Effector memory CD8-positive, alpha-beta T cell (primary cell): ENCODE data around the gene MAGI3.
"Not testable (repeated sequence)": the region's sequence is repeated elsewhere in the genome, so short reads cannot be mapped to it uniquely, and the experiment has no call there.

Source experiments
- ATAC-seq: fragments of 150-1000 bp; cut with Tn5 transposase; replicated peaks from 2 replicates; pipeline ENCODE4 v1.10.0; 2021; ENCODE audit warnings: mild to moderate bottlenecking, moderate library complexity
- DNase-seq, 3 experiments: peaks; one replicate each; pipeline ENCODE4 v3.0.0; 2021
- H3K27ac Mint-ChIP-seq, 2 donors: one replicate each; pipeline ENCODE4 v1.8.0; 2022; ENCODE audit warnings: mild to moderate bottlenecking in 2 of 2, mixed read lengths in 2 of 2, moderate library complexity in 2 of 2
- H3K27me3 Mint-ChIP-seq, 2 donors: one replicate each; pipeline ENCODE4 v1.8.0; 2022; ENCODE audit warnings: mixed read lengths in 2 of 2
- H3K36me3 Mint-ChIP-seq: one replicate; pipeline ENCODE4 v1.8.0; 2022; ENCODE audit warnings: mild to moderate bottlenecking, moderate library complexity, mixed read lengths; ENCODE audit not compliant: insufficient read depth
- H3K4me1 Mint-ChIP-seq, 2 donors: one replicate each; pipeline ENCODE4 v1.8.0; 2022; ENCODE audit warnings: low read depth in 2 of 2, mixed read lengths in 2 of 2
- H3K4me3 Mint-ChIP-seq, 2 donors: one replicate each; pipeline ENCODE4 v1.8.0; 2022; ENCODE audit warnings: mild to moderate bottlenecking in 2 of 2, mixed read lengths in 2 of 2, moderate library complexity in 2 of 2
- H3K9me3 Mint-ChIP-seq, 2 donors: one replicate each; pipeline ENCODE4 v1.8.0; 2022; ENCODE audit warnings: mixed read lengths in 2 of 2

Gene MAGI3

DNA sequence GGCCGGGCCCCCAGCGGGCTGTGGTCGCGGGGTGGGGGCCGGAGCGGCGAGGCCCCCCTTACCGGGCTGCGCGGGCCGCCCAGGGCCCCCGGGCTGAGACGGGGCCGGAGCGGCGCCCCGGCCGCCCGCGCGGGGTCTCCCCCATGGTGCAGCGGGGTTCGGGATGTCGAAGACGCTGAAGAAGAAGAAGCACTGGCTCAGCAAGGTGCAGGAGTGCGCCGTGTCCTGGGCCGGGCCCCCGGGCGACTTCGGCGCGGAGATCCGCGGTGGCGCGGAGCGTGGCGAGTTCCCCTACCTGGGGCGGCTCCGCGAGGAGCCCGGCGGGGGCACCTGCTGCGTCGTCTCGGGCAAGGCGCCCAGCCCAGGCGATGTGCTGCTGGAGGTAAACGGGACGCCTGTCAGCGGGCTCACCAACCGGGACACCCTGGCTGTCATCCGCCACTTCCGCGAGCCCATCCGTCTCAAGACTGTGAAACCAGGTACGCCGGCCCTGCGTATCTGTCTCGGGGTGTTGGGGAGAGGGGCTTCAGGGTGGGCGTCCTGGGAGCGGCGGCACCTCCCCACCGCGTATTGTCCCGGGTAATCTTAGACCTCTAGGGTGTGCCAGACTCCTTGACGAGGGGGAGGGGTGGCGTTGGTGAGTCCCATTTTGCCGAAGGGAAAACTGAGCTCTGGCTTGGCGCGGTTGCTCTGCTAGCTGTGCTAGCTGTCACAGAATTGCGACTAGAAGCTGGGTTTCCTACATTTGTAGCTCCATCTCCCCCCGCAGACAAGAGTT lies 745 bp downstream of the MAGI3 start:
- peaks cover 18 to 24% of the 10 kb centered on the region in 2 donors for H3K4me1 Mint-ChIP-seq
- H3K27me3 Mint-ChIP-seq: peaks cover 19% of the 10 kb centered on the region in 2 donors
- H3K9me3 Mint-ChIP-seq: no peaks in the 10 kb centered on the region
- peak; percentile 23 for ATAC-seq
- H3K27ac Mint-ChIP-seq: peak overlapping the region; percentile 51 to 68
- peak; percentile 26 to 37 (median 35) for DNase-seq
- H3K36me3 Mint-ChIP-seq: no peaks in the 10 kb centered on the region
- H3K4me3 Mint-ChIP-seq: peak overlapping the region; percentile 81 to 94

DNA sequence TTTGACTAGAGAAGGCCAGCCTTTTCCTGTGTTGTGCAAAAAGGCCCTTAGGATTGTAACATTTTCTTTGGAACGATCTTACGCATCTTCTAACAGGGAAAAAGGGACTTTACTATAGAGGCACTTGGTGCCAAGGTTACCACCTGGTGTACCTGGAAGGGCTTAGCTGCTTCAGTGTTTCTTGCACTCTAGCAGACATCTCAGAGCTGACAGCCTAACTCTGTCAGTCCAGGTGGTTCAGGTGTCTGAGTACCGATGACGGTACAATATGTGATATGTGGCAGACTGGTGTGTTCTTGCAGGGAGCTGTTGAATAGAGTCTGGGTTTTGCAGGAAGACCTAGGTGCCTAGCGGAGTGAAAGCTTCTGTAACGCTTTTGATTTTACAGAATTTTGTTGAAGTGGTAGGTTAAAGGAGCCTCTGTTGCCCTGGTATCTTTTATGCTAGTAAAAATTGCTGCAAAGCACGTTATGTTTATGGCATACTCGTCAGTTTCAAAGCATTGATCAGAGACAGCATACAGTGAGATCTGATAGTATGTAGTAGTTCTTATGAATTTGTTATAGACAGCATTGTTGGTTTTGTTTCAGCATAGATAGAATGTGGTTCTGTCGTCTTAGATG lies 1.4 kb downstream of the MAGI3 start:
- peak; percentile 17 for ATAC-seq
- peaks cover 18 to 24% of the 10 kb centered on the region in 2 donors for H3K4me1 Mint-ChIP-seq
- H3K27me3 Mint-ChIP-seq: peaks cover 20 to 26% of the 10 kb centered on the region in 2 donors
- peak overlapping the region; percentile 81 to 94 for H3K4me3 Mint-ChIP-seq
- no peaks in the 10 kb centered on the region for H3K9me3 Mint-ChIP-seq
- H3K36me3 Mint-ChIP-seq: no peaks in the 10 kb centered on the region
- DNase-seq: peak in 1 of 3 experiments; percentile 2
- peak overlapping the region; percentile 51 to 68 for H3K27ac Mint-ChIP-seq

DNA sequence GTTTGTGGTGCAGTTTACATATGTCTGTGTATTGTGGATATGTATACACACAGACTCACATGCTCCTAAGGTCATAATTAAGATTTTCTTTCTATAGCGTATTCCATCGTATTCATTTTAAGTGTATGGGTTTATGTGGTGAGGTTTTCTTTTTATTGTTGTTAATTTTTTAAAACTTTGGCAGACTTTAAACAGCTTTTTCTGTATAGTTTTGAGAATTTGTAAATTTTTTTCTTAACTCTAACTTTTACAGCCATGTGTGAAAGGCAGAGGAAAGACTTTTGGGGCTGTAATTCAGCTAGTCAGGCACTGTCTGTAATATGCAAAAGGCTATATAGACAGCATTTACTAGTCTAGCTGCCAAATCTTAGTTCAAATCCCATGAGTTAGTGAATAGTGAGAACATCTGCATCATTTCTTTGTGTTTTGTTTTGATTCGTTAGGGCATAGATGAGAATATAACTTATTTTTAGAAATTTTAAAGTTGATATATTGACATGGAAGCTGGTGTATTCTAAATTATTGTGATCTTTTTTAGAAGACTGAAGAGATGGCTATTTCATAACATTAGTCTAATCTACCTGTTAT lies 2.3 kb downstream of the MAGI3 start:
- ATAC-seq (no peak), DNase-seq (no peak)
- H3K4me3 Mint-ChIP-seq: no peak overlapping the region
- no peaks in the 10 kb centered on the region for H3K36me3 Mint-ChIP-seq
- H3K27ac Mint-ChIP-seq: no peak overlapping the region
- H3K27me3 Mint-ChIP-seq: peaks cover 28 to 35% of the 10 kb centered on the region in 2 donors
- H3K9me3 Mint-ChIP-seq: no peaks in the 10 kb centered on the region
- peaks cover 18 to 24% of the 10 kb centered on the region in 2 donors for H3K4me1 Mint-ChIP-seq

DNA sequence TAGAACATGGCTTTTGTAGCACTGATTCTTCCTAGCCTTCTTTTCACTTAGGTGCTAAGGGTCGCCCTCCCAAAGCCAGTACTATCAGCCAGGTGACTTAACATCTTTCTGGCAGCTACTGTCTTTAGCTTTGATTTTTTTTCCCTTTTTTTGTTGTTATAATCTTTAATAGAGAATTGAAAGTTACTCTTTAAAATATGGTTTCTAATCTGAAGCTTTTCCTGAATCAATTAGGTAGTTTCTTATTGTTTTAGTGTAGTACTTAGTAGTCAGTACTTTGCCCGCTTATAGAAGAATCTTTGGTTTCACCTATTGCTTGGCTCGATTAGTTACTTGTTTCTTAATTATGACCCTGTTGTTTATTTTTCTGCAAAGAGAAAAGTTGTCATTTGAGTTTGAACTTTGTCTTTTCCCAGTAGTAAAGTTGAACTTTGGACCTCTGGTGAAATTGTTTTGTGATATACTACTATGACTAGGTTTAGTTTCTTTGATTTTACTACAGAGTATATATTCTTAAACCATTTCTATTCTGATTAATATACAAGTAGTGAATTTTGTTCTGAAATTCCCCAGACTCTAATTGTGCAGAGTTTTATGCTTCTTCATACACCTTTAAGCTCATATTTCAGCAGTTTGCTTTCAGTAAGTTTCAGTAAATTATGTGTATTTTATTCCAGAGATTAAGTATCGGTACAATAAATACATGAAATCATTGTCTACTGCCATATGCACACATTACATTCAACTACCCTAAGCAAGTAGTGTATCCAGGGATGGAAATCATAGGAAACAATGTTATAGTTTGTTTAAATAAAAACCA lies 3.9 kb downstream of the MAGI3 start:
- Mint-ChIP-seq H3K4me1 (peaks cover 12 to 22% of the 10 kb centered on the region in 2 donors), H3K27me3 (peaks cover 38 to 46% of the 10 kb centered on the region in 2 donors)

DNA sequence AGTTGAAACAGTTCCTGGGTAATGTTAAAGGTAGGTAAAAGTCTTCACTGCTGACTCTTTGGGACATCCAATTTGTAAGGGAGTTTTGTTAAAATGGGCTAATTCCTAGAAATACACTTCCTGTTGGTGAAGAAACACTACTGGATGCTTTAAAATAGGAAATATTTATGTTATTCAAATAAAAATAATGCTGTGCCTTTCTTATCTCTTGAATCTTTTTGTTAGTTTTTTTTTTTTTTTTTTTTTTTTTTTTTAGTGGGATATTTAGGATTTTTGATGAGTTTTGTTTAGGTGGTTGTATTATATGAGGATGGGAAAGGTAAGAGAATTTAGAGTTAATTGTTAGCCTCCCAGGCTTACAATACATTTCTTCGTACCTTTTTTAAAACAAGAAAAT lies 4.5 kb downstream of the MAGI3 start:
- no peak overlapping the region for H3K27ac Mint-ChIP-seq
- H3K4me3 Mint-ChIP-seq: no peak overlapping the region
- no peaks in the 10 kb centered on the region for H3K9me3 Mint-ChIP-seq
- H3K36me3 Mint-ChIP-seq: no peaks in the 10 kb centered on the region
- peaks cover 7 to 18% of the 10 kb centered on the region in 2 donors for H3K4me1 Mint-ChIP-seq
- no peak for DNase-seq
- ATAC-seq: no peak
- H3K27me3 Mint-ChIP-seq: peaks cover 40 to 46% of the 10 kb centered on the region in 2 donors

More for the DNA sequence above, 3.9 kb downstream of the MAGI3 start:
- Mint-ChIP-seq H3K9me3 (no peaks in the 10 kb centered on the region), H3K4me3 (no peak overlapping the region), H3K27ac (no peak overlapping the region), H3K36me3 (no peaks in the 10 kb centered on the region)
- ATAC-seq: no peak
- DNase-seq: no peak

DNA sequence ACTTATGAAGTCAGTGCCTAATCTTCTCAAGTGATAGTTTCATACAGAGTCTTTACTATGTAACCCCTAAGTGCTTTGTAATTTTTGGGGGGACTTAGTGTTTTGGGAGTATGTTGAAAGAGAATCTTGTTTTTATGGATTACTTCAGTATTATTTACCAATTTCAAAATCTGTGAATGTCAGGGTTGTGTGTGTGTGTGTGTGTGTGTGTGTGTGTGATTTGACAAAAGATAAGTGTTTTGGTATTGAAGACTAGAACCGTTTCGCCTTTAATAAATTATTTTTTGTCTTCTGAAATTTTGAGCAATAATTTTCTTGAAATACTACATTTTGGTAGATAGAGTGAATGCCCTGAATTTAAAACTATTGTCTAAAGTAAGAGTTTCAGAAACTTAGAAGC lies 5.8 kb downstream of the MAGI3 start:
- DNase-seq (no peak), ATAC-seq (no peak)
- no peak overlapping the region for H3K4me3 Mint-ChIP-seq
- H3K9me3 Mint-ChIP-seq: no peaks in the 10 kb centered on the region
- peaks cover 40 to 46% of the 10 kb centered on the region in 2 donors for H3K27me3 Mint-ChIP-seq
- H3K27ac Mint-ChIP-seq: no peak overlapping the region
- H3K36me3 Mint-ChIP-seq: no peaks in the 10 kb centered on the region
- peaks cover 7 to 13% of the 10 kb centered on the region in 2 donors for H3K4me1 Mint-ChIP-seq

DNA sequence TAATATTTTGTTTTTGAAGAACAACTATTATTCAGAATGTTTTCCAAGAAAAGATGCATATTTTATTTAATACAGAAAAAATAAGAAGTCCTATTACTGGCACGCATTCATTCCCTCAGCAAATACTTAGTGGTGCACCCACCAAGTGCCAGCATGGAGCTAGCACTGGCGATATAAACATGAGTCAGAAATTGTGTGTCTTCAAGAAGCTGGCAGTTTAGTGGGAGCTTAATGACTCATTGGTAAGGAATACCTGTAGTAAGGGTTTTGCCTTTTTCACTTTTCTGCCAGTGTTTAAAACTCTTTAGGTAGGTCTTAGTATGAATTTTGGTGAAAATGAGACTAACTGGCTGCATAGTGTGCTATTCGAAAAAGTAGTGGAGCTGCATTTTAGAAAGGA lies 6.3 kb downstream of the MAGI3 start:
- H3K27me3 Mint-ChIP-seq: peaks cover 37 to 45% of the 10 kb centered on the region in 2 donors
- DNase-seq (no peak), ATAC-seq (no peak)
- H3K27ac Mint-ChIP-seq: no peak overlapping the region
- no peaks in the 10 kb centered on the region for H3K9me3 Mint-ChIP-seq
- H3K36me3 Mint-ChIP-seq: no peaks in the 10 kb centered on the region
- H3K4me3 Mint-ChIP-seq: no peak overlapping the region
- H3K4me1 Mint-ChIP-seq: peaks cover 5 to 9% of the 10 kb centered on the region in 2 donors

DNA sequence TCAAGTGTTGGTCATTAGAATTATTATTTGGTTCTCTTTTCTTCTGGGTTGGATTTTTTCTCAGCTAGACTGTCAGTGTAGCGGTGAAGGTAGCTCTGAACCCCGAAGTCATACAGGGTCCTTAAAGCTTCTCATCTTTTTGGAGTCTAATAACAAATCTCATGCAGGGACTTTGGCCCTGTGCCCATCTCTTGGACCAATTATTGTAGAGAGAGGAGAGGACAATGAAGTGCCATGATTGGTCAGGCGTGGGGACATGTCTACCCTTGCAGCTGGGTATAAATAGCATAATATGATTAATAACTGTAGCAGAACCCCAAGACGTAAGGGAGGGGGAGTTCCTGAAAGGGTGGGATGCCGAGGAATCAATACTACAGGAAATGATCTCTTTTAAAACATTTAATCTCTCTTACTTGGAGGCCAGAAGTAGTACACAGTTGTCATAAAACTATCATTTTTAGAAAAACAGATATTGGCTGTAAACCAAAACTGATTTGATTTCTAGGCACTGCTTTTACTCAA lies 8.8 kb downstream of the MAGI3 start:
- DNase-seq: no peak
- Mint-ChIP-seq H3K36me3 (no peaks in the 10 kb centered on the region), H3K4me3 (no peak overlapping the region), H3K27ac (no peak overlapping the region), H3K9me3 (no peaks in the 10 kb centered on the region), H3K27me3 (peaks cover 39 to 50% of the 10 kb centered on the region in 2 donors), H3K4me1 (peaks cover 0 to 3% of the 10 kb centered on the region in 2 donors)
- no peak for ATAC-seq

DNA sequence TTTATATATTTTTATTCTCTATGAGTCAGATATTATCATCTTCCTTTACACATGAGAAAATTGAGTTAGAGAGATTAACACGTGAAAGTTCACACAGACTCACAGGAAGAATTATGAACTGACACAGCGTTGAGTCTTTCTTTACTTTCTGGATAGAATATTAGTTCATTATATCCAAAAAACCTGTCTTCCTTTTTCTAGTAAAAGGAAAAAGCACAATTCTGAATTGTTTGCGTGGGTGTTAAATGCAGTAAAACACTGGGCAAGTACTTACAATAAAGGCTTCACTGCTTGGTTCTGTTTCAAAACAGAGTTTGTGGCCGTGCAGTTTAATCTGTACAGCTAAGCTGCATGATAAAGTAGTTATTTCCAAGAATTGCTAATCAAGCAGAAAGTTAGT lies 10.8 kb downstream of the MAGI3 start:
- DNase-seq (no peak), ATAC-seq (no peak)
- no peaks in the 10 kb centered on the region for H3K36me3 Mint-ChIP-seq
- no peaks in the 10 kb centered on the region for H3K9me3 Mint-ChIP-seq
- no peak overlapping the region for H3K27ac Mint-ChIP-seq
- H3K4me1 Mint-ChIP-seq: peaks cover 0 to 3% of the 10 kb centered on the region in 2 donors
- H3K4me3 Mint-ChIP-seq: no peak overlapping the region
- H3K27me3 Mint-ChIP-seq: peaks cover 39 to 45% of the 10 kb centered on the region in 2 donors

DNA sequence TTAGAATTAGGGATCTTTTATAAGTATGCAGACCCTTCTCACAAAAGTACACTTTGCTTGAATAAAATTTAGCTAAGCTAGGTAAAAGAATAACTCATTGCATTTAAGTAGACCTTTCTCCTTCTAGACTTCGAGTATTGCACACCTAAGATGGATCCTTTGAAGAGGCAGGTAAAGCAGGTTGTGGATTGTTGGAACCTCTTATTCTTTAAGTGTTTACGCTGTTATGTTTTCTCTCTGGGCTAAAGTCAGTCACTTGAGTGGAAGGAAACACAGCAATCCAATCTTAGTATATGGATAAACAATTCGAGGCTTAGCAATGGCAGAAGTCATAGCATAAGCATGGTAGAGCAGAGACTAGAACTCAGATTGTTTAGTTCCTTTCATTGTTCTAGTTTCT lies 11.4 kb downstream of the MAGI3 start:
- H3K36me3 Mint-ChIP-seq: no peaks in the 10 kb centered on the region
- ATAC-seq (no peak), DNase-seq (no peak)
- peaks cover 39 to 40% of the 10 kb centered on the region in 2 donors for H3K27me3 Mint-ChIP-seq
- no peak overlapping the region for H3K27ac Mint-ChIP-seq
- H3K9me3 Mint-ChIP-seq: no peaks in the 10 kb centered on the region
- no peak overlapping the region for H3K4me3 Mint-ChIP-seq
- H3K4me1 Mint-ChIP-seq: peaks cover 0 to 3% of the 10 kb centered on the region in 2 donors

DNA sequence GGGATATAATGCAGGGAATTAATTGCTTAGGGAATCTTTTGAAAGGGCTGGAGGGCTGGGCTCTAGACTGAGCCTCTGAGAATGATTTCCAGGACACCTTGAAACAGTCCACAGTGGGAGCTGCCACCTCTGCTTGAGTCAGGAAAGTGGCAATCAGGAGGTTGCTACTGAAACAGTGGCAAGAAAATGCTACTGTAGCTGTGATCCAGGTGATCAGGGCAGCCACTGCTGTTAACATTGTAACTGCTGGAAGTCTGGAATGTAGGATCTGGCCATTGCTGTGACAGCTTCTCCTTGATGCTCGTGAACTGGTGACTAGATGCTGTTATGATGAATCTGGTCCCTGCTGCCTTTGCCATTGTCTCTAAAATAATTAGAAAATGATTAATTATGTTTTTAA lies 12.8 kb downstream of the MAGI3 start:
- Mint-ChIP-seq H3K4me1 (peaks cover 0 to 3% of the 10 kb centered on the region in 2 donors), H3K27ac (no peak overlapping the region)
- no peak for ATAC-seq

DNA sequence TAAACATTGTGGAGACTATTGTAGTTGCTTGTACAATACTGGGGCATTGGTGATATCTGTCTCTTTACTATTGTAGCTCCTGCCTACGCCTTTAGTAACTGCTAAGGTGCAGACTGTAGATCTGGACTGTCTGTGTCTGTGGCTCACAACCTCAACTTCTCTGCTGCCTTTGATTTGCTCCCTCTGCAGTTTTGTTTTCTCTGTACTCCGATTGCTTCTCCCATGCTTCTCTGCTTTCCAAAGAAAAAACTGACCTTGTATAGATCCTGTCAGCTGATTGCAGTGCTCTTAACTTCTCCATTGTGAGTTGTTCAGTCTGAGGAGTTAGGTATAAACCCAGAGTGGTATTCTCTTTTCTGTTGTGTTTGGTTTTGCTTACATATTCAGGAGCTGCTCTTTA lies 15.3 kb downstream of the MAGI3 start:
- Mint-ChIP-seq H3K27ac (no peak overlapping the region), H3K9me3 (no peaks in the 10 kb centered on the region), H3K4me3 (no peak overlapping the region), H3K4me1 (no peaks in the 10 kb centered on the region), H3K27me3 (peaks cover 11 to 21% of the 10 kb centered on the region in 2 donors), H3K36me3 (no peaks in the 10 kb centered on the region)
- no peak for DNase-seq
- no peak for ATAC-seq

More for the DNA sequence above, 12.8 kb downstream of the MAGI3 start:
- no peaks in the 10 kb centered on the region for H3K9me3 Mint-ChIP-seq
- no peak for DNase-seq
- H3K36me3 Mint-ChIP-seq: no peaks in the 10 kb centered on the region
- peaks cover 25 to 34% of the 10 kb centered on the region in 2 donors for H3K27me3 Mint-ChIP-seq
- H3K4me3 Mint-ChIP-seq: no peak overlapping the region

DNA sequence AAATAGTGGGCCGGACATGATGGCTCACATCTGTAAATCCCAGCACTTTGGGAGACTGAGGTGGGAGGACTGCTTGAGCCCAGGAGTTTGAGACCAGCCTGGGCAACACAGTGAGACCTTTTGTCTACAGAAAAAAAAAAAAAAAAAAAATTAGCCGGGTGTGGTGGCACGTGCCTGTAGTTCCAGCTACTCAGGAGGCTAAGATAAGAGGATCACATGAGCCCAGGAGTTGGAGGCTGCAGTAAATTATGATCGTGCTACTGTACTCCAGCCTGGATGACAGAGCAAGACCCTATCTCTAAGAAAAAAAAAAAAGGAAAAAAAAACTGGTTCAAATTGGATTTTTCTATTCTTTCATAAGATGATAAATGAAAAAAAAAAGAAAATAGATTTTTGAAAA lies 15.8 kb downstream of the MAGI3 start:
- not testable (repeated sequence) for H3K4me3 Mint-ChIP-seq, H3K4me1 Mint-ChIP-seq, H3K36me3 Mint-ChIP-seq, ATAC-seq, DNase-seq, H3K27ac Mint-ChIP-seq, H3K9me3 Mint-ChIP-seq
- peaks cover 11 to 21% of the 10 kb centered on the region in 2 donors for H3K27me3 Mint-ChIP-seq
